Measurements from ENCODE around the gene ZBTB38.

DNA sequence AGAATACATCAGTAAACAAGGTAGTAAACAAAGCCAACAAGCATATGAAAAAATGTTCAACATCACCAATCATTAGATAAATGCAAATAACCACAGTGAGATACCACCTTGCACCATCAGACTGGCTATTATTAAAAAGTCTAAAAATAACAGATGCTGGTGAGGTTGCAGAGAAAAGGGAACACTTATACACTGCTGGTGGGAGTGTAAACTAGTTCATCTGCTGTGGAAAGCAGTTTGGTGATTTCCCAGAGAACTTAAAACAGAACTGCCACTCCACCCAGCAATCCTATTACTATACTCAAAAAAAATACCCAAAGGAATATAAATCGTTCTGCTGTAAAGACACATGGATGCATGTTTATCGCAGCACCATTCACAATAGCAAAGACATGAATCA, 30.3 kb upstream of the ZBTB38 start:
- TF ChIP-seq, protein P1, sequence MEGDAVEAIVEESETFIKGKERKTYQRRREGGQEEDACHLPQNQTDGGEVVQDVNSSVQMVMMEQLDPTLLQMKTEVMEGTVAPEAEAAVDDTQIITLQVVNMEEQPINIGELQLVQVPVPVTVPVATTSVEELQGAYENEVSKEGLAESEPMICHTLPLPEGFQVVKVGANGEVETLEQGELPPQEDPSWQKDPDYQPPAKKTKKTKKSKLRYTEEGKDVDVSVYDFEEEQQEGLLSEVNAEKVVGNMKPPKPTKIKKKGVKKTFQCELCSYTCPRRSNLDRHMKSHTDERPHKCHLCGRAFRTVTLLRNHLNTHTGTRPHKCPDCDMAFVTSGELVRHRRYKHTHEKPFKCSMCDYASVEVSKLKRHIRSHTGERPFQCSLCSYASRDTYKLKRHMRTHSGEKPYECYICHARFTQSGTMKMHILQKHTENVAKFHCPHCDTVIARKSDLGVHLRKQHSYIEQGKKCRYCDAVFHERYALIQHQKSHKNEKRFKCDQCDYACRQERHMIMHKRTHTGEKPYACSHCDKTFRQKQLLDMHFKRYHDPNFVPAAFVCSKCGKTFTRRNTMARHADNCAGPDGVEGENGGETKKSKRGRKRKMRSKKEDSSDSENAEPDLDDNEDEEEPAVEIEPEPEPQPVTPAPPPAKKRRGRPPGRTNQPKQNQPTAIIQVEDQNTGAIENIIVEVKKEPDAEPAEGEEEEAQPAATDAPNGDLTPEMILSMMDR (conservative IDR thresholded peaks at IDR 0.05), result no peak
- TF ChIP-seq ZFX (IDR thresholded peaks at IDR 0.05), result no peak
